Osteoblast (primary cell): ENCODE results near the gene HOXA2. TPM values are rescaled to one million over a fixed set of nuclear protein-coding genes. Genes with fewer than 3 reads are reported as not detected.

Source experiments
- DNase-seq: peaks from one replicate; pipeline ENCODE4 v3.0.0; 2011; ENCODE audit warnings: low spot score, mixed read lengths; ENCODE audit not compliant: insufficient read length; ENCODE audit errors: missing footprints
- H2AFZ ChIP-seq: 2 replicates; pipeline ENCODE4 v1.6.0; 2011; ENCODE audit warnings: mild to moderate bottlenecking, low read length
- H3K27ac ChIP-seq: 2 replicates; pipeline ENCODE4 v1.5.1; 2011; ENCODE audit warnings: mild to moderate bottlenecking, low read depth, low read length, moderate library complexity
- H3K27me3 ChIP-seq: 2 replicates; pipeline ENCODE4 v1.6.0; 2012; ENCODE audit warnings: mild to moderate bottlenecking, control low read depth, inconsistent platforms, low read length, moderate library complexity; ENCODE audit not compliant: insufficient read depth
- H3K36me3 ChIP-seq: 2 replicates; pipeline ENCODE4 v1.5.1; 2011; ENCODE audit warnings: mild to moderate bottlenecking, low read length, control low read depth, moderate library complexity; ENCODE audit not compliant: insufficient read depth
- H3K4me1 ChIP-seq: 2 replicates; pipeline ENCODE4 v1.5.1; 2011; ENCODE audit warnings: mild to moderate bottlenecking, low read length, control low read depth, moderate library complexity; ENCODE audit not compliant: insufficient read depth
- H3K4me2 ChIP-seq: 2 replicates; pipeline ENCODE4 v1.6.0; 2011; ENCODE audit warnings: mild to moderate bottlenecking, low read length; ENCODE audit not compliant: insufficient read depth
- H3K4me3 ChIP-seq: fragments of 200-600 bp; sonication (generic); 3 replicates; pipeline ENCODE4 v1.5.1; 2012; ENCODE audit warnings: mild to moderate bottlenecking, low read length, inconsistent platforms; ENCODE audit not compliant: insufficient read depth
- H3K79me2 ChIP-seq: 2 replicates; pipeline ENCODE4 v1.6.0; 2012; ENCODE audit warnings: mild to moderate bottlenecking, low read length, control low read depth, inconsistent platforms; ENCODE audit not compliant: insufficient read depth
- H3K9me3 ChIP-seq: 2 replicates; pipeline ENCODE4 v1.5.1; 2011; ENCODE audit warnings: low read depth, low read length, control low read depth
- H4K20me1 ChIP-seq: 2 replicates; pipeline ENCODE4 v1.6.0; 2012; ENCODE audit warnings: mild to moderate bottlenecking, low read length, control low read depth; ENCODE audit not compliant: insufficient read depth
- CTCF ChIP-seq: IDR thresholded peaks from 2 replicates; pipeline ENCODE4 v1.5.1; 2011; ENCODE audit warnings: mild to moderate bottlenecking, low read depth, low read length, moderate library complexity; ENCODE audit errors: extremely low read depth
- total RNA-seq: library from RNA; depleted of rRNA; stranded (reverse); fragments of >200 nt; gene quantifications from 2 replicates; pipeline ENCODE4 v1.2.3, GENCODE V29; 2012

The HOXA2 gene
- total RNA-seq, 1 donor, result 0.36 TPM

DNA sequence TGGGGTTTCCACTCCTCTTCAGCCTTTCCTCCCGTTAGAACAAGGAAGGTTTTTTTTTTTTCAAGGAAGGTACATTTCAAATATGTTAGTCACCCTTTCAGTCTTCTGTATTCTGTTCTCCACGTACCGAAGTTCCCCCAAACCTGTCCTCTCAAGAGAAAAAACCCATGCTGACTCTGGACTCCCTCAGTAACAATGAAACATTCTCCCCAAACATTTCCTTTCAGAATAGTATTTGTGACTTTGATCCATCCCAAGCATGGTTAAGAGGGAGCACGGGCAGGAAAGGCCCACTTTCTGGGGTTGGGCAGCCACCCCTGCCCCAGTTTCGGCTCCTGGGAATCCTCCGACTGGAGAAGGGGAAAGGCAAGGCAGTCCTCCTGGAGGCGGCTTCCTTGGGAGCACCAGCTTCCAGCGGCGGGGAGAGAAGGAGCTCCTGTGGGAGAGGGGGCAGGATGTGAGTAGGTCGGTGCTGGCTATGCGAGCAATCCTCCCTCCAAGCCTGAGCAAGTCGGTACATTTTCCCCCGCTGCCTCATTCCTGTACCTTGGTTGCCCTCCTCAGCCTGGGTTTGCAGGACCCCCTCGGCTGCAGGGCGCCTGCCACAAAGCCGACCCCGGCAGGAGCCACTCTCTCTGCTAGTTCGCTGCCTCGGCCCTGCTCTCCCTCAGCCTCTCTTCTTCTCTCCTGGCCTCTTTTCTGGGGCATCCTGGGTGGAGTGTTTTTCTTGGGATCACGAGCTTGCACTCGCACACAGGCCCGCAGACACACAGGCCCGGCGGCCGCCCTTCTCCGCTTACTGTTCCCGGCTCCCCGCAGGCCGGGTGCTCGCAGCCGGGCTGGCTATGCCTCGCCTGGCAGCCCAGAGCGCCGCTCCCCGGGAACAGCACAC lies 4.6 kb downstream of the HOXA2 start:
- Histone ChIP-seq H3K27ac (peak overlapping the region; percentile 97), H3K4me2 (peak overlapping the region; percentile 89), H3K4me3 (peak overlapping the region; percentile 92), H3K4me1 (peaks cover 26% of the 10 kb centered on the region), H2AFZ (no peak overlapping the region), H4K20me1 (peaks cover 16% of the 10 kb centered on the region), H3K79me2 (peaks cover 67% of the 10 kb centered on the region), H3K36me3 (peaks cover 27% of the 10 kb centered on the region), H3K27me3 (no peaks in the 10 kb centered on the region), H3K9me3 (no peaks in the 10 kb centered on the region)
- peak; percentile 92 for DNase-seq
- no peak for TF ChIP-seq CTCF

DNA sequence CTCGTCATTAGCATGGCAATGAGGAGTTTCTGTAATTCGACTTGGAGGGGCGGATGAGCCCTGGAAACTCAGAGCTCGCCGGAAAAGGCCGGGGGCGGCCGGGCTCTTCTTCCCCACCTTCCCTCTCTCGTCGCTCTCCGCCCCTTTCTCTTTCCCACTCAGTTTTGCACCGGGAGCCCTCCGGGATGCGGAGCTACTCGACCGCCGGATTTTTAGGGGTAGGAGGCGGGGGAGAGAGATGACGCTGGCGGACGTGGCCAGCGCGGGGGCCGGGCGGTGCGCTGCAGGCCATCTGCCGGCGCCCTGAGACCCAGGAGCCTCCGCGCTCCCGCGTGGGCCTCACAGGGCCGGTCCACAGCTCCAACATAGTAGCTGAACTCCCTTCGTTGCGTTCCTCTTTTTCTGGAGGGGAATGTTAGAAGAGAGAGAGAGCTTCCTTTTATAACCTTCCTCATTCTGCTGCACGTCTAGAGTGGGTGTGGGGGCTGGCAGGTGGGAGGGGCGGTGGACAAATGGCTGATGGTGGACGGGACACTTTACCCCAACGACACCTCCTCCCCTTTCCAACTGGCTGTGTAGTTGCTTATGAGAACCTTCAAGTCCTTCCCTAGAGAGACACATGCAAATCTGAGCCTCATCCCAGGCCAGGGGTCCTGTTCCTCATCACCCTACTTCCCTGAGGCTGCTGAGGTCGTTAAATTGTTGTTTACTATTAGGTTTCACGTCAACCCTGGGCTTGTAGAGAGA lies 5.5 kb downstream of the HOXA2 start:
- peak; percentile 96 for DNase-seq
- peak overlapping the region; percentile 89 for H3K4me2 ChIP-seq
- peaks cover 26% of the 10 kb centered on the region for H3K4me1 ChIP-seq
- peaks cover 16% of the 10 kb centered on the region for H4K20me1 ChIP-seq
- H3K9me3 ChIP-seq, result no peaks in the 10 kb centered on the region
- peak overlapping the region; percentile 97 for H3K27ac ChIP-seq
- H2AFZ ChIP-seq, result peak overlapping the region; percentile 83
- H3K79me2 ChIP-seq, result peaks cover 62% of the 10 kb centered on the region
- H3K27me3 ChIP-seq, result no peaks in the 10 kb centered on the region
- H3K4me3 ChIP-seq, result peak overlapping the region; percentile 92
- H3K36me3 ChIP-seq, result peaks cover 27% of the 10 kb centered on the region
- TF ChIP-seq CTCF, result no peak

DNA sequence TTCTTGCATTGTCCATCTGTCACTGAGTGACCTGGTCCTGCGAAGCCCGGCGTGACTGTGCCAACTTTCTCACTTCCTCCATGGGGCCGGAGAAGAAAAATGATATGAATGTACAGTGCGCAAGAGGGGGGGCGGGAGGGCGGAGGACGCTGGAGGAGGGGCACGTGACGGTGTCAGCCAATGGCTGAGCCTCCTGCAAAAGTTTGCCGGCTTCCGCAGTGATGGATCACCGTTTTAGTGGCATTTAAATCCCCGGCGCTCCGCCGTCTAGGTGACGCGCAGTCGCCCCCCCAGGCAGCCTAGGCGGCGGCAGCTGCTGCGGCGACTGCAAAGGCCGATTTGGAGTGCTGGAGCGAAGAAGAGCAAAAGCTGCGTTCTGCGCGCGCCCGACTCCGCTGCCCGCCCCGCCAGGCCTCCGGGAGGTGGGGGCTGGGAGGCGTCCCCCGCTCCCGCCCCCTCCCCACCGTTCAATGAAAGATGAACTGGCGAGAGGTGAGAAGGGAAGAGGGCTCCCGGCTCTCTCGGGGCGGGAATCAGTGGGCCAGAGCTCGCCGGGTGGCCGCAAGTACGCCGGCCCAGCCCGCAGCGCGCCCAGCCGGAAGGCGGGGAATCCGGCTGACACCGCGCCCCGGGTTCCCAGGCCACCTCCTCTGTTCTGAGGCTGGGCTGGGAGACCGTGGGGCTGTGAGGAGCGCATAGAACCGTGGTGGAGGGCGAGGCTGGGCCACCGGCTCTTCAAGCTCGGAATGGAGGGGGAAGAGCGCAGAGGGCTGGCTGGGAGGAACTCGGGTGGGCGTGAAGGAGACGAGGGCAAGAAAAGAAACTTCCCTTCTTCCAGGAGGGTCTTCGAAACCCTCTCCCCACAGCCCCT lies 6.4 kb downstream of the HOXA2 start, which contains the start of gene HOXA1:
HOXA1 (minus strand) TSS at position 104 of the 871 bp plus-strand sequence; CDS start at position 16, 88 bp downstream.
- no peak for TF ChIP-seq CTCF
- Histone ChIP-seq H3K9me3 (no peaks in the 10 kb centered on the region), H3K4me1 (peaks cover 26% of the 10 kb centered on the region), H3K79me2 (peaks cover 61% of the 10 kb centered on the region), H3K4me2 (peak within 1 kb of the TSS; percentile 89), H4K20me1 (peaks cover 16% of the 10 kb centered on the region), H3K27ac (peak within 1 kb of the TSS; percentile 97), H2AFZ (peak within 1 kb of the TSS; percentile 94), H3K36me3 (peaks cover 21% of the 10 kb centered on the region), H3K27me3 (no peaks in the 10 kb centered on the region), H3K4me3 (peak within 1 kb of the TSS; percentile 92)
- peak; percentile 100 for DNase-seq
